Measurements from ENCODE around the gene TLN1. TPM values are rescaled to one million over a fixed set of nuclear protein-coding genes. Genes with fewer than 3 reads are reported as not detected.

TLN1 gene
- polyA plus RNA-seq, 3 donors = 46.6 to 251 (median 93.0) TPM

GRCh38 chr9:35674025-35674361 lies 58.0 kb downstream of the TLN1 start:
- Mint-ChIP-seq H3K36me3 (peaks cover 0 to 5% of the 10 kb centered on the region in 2 donors), H3K9me3 (peaks cover 0 to 5% (median 2%) of the 10 kb centered on the region in 7 donors), H3K4me1 (peaks cover 10% of the 10 kb centered on the region), H3K4me3 (no peak overlapping the region), H3K27me3 (ENCODE audit: low read depth in 3 of 3) (peaks cover 24 to 37% (median 31%) of the 10 kb centered on the region in 3 donors), H3K27ac (no peak overlapping the region)
- Histone ChIP-seq H2AFZ (ENCODE audit: insufficient read depth, low read depth, low read length, poor library complexity, severe bottlenecking) (no peak overlapping the region), H3K36me3 (replicated peaks in 1 of 2; ENCODE audit: control insufficient read depth in 1 of 2, insufficient read depth in 2 of 2, low read length in 2 of 2) (no peaks in the 10 kb centered on the region), H4K20me1 (ENCODE audit: insufficient read depth, low read length) (no peaks in the 10 kb centered on the region), H3K4me1 (ENCODE audit: control insufficient read depth in 1 of 2, insufficient read depth in 2 of 2, low read length in 2 of 2) (peaks cover 12 to 13% of the 10 kb centered on the region in 2 donors), H3K9ac (ENCODE audit: insufficient read depth, low read length, poor library complexity, severe bottlenecking) (no peak overlapping the region), H3K27ac (ENCODE audit: low read depth in 1 of 2, low read length in 2 of 2) (no peak overlapping the region), H3K9me3 (replicated peaks in 1 of 2; ENCODE audit: control insufficient read depth in 1 of 2, insufficient read depth in 1 of 2, low read length in 2 of 2) (no peaks in the 10 kb centered on the region), H3K4me3 (replicated peaks in 1 of 3; ENCODE audit: low read depth in 2 of 3, low read length in 3 of 3) (no peak overlapping the region), H3K4me2 (replicated peaks; ENCODE audit: extremely low read depth, low read length, poor library complexity, severe bottlenecking) (no peak overlapping the region), H3K27me3 (ENCODE audit: control insufficient read depth in 2 of 2, insufficient read depth in 2 of 2, low read length in 2 of 2) (peaks cover 7 to 27% of the 10 kb centered on the region in 2 donors), H3K79me2 (ENCODE audit: insufficient read depth, low read length) (no peaks in the 10 kb centered on the region)
- intact Hi-C loops (cut with micrococcal nuclease) = no loop called here
- DNase-seq = no peak
- WGBS (ENCODE audit: insufficient coverage) = 80% methylated on average over 1 of the region's 3 CpGs
- no peak for TF ChIP-seq CTCF (IDR thresholded peaks at IDR 0.05)

DNA sequence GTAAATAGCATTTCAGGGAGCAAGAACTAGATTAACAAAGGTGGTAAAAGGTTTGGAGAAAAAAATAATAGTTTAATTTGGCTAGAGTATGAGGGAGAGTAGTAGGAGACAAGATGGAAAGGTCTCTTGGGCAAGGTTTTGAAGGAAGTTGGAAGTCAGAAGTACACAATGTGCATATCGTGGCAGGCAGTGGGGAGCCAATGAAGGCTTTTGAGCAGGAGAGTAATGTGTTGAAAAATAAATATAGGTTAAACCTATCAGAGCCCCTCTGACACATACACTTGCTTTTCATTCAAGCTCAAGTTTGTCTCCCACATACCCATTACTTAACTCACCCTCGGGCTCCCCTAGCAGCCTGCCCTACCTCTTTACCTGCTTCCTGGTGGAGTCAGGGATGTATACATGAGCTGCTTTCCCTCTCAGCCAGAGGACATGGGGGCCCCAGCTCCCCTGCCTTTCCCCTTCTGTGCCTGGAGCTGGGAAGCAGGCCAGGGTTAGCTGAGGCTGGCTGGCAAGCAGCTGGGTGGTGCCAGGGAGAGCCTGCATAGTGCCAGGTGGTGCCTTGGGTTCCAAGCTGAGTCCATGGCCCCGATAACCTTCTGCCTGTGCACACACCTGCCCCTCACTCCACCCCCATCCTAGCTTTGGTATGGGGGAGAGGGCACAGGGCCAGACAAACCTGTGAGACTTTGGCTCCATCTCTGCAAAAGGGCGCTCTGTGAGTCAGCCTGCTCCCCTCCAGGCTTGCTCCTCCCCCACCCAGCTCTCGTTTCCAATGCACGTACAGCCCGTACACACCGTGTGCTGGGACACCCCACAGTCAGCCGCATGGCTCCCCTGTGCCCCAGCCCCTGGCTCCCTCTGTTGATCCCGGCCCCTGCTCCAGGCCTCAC lies 58.6 kb downstream of the TLN1 start, which contains the start of gene CA9:
CA9 (plus strand) TSS at position 797 of the 893 bp plus-strand sequence; CDS start at position 829, 32 bp downstream.
- H4K20me1 ChIP-seq (ENCODE audit: insufficient read depth, low read length) = no peaks in the 10 kb centered on the region
- 83% methylated on average over 7 of the region's 10 CpGs for WGBS (ENCODE audit: insufficient coverage)
- no peak within 1 kb of the TSS for H2AFZ ChIP-seq (ENCODE audit: insufficient read depth, low read depth, low read length, poor library complexity, severe bottlenecking)
- H3K4me1 Mint-ChIP-seq = peaks cover 10% of the 10 kb centered on the region
- peaks cover 24 to 37% (median 31%) of the 10 kb centered on the region in 3 donors for H3K27me3 Mint-ChIP-seq (ENCODE audit: low read depth in 3 of 3)
- no peak within 1 kb of the TSS for H3K27ac ChIP-seq (ENCODE audit: low read depth in 1 of 2, low read length in 2 of 2)
- intact Hi-C loops (cut with micrococcal nuclease) = no loop called here
- TF ChIP-seq CTCF (IDR thresholded peaks at IDR 0.05) = no peak
- no peak within 1 kb of the TSS for H3K4me2 ChIP-seq (replicated peaks; ENCODE audit: extremely low read depth, low read length, poor library complexity, severe bottlenecking)
- H3K9ac ChIP-seq (ENCODE audit: insufficient read depth, low read length, poor library complexity, severe bottlenecking) = no peak within 1 kb of the TSS
- peaks cover 0 to 5% (median 2%) of the 10 kb centered on the region in 7 donors for H3K9me3 Mint-ChIP-seq
- peak within 1 kb of the TSS; percentile 39 to 53 for H3K4me3 Mint-ChIP-seq
- no peak for DNase-seq
- no peaks in the 10 kb centered on the region for H3K9me3 ChIP-seq (replicated peaks in 1 of 2; ENCODE audit: control insufficient read depth in 1 of 2, insufficient read depth in 1 of 2, low read length in 2 of 2)
- peaks cover 7 to 27% of the 10 kb centered on the region in 2 donors for H3K27me3 ChIP-seq (ENCODE audit: control insufficient read depth in 2 of 2, insufficient read depth in 2 of 2, low read length in 2 of 2)
- H3K4me3 ChIP-seq (replicated peaks in 1 of 3; ENCODE audit: low read depth in 2 of 3, low read length in 3 of 3) = no peak within 1 kb of the TSS
- no peaks in the 10 kb centered on the region for H3K36me3 ChIP-seq (replicated peaks in 1 of 2; ENCODE audit: control insufficient read depth in 1 of 2, insufficient read depth in 2 of 2, low read length in 2 of 2)
- peaks cover 12 to 13% of the 10 kb centered on the region in 2 donors for H3K4me1 ChIP-seq (ENCODE audit: control insufficient read depth in 1 of 2, insufficient read depth in 2 of 2, low read length in 2 of 2)
- peaks cover 0 to 5% of the 10 kb centered on the region in 2 donors for H3K36me3 Mint-ChIP-seq
- H3K27ac Mint-ChIP-seq = peak within 1 kb of the TSS in 1 of 7 donors; percentile 46
- no peaks in the 10 kb centered on the region for H3K79me2 ChIP-seq (ENCODE audit: insufficient read depth, low read length)

Data from CD14-positive monocyte (primary cell).